Breast epithelium (tissue), 3 donors: Measurements from ENCODE around the gene LTO1.

Source experiments
- CTCF ChIP-seq, 3 donors: fragments of 450-650 bp; IDR thresholded peaks; one replicate each; pipeline ENCODE4 v1.5.1; 2016 to 2017; ENCODE audit warnings: antibody characterized with exemption in 3 of 3, mild to moderate bottlenecking in 3 of 3, moderate library complexity in 3 of 3
- POLR2A ChIP-seq: fragments of 450-650 bp; IDR thresholded peaks from one replicate; pipeline ENCODE4 v1.6.1; 2016; ENCODE audit warnings: antibody characterized with exemption, mild to moderate bottlenecking, moderate library complexity

- TF ChIP-seq CTCF (IDR thresholded peaks at IDR 0.05) = no peak
- TF ChIP-seq POLR2A = no peak
These were observed 44.7 kb downstream of the LTO1 start for GRCh38 chr11:69630424-69630823.
